SK-N-SH (cell line): ENCODE measurements around the gene YBX2.

ENCODE experiments used
- CTCF ChIP-seq: fragments of 200-600 bp; sonication (generic); IDR thresholded peaks from 2 replicates; pipeline ENCODE4 v1.6.1; 2017; ENCODE audit warnings: antibody characterized with exemption, mild to moderate bottlenecking, moderate library complexity
- EP300 ChIP-seq, 2 experiments: IDR thresholded peaks; 2 replicates each; pipeline versions ENCODE4 v1.4.0 to v1.6.1; 2012; ENCODE audit warnings: borderline replicate concordance in 1 of 2, low read depth in 1 of 2, low read length in 1 of 2
- EZH2phosphoT487 ChIP-seq: fragments of 200-600 bp; sonication (generic); IDR thresholded peaks from 2 replicates; pipeline ENCODE4 v1.6.1; 2017; ENCODE audit warnings: low read depth, mixed run types, mild to moderate bottlenecking, antibody characterized with exemption, moderate library complexity, borderline replicate concordance
- FOXM1 ChIP-seq: IDR thresholded peaks from 2 replicates; pipeline ENCODE4 v1.4.0; 2012; ENCODE audit warnings: low read depth, mild to moderate bottlenecking
- GATA2 ChIP-seq: sonication (generic); formaldehyde crosslinking; IDR thresholded peaks from 2 replicates; pipeline ENCODE4 v1.5.0; 2020; ENCODE audit warnings: mild to moderate bottlenecking, missing genetic modification reagents
- MAX ChIP-seq: IDR thresholded peaks from 2 replicates; pipeline ENCODE4 v1.4.0; 2012; ENCODE audit warnings: low read depth
- REST ChIP-seq: IDR thresholded peaks from 2 replicates; pipeline ENCODE4 v1.6.1; 2012; ENCODE audit warnings: mild to moderate bottlenecking, low read depth, low read length, moderate library complexity
- RFX5 ChIP-seq: IDR thresholded peaks from 2 replicates; pipeline ENCODE4 v1.6.1; 2012; ENCODE audit warnings: mild to moderate bottlenecking, improper control_type of control experiment, low read length
- TAF1 ChIP-seq: IDR thresholded peaks from 2 replicates; pipeline ENCODE4 v1.6.1; 2012; ENCODE audit warnings: low read depth, mild to moderate bottlenecking, low read length, moderate library complexity, borderline replicate concordance
- TF ChIP-seq, protein P1 (sequence below): fragments of 150-350 bp; IDR thresholded peaks from 2 replicates; pipeline ENCODE4 v1.6.1; 2017; ENCODE audit warnings: antibody characterized with exemption, low read length, low read depth, borderline replicate concordance

- TF ChIP-seq EP300 (IDR thresholded peaks at IDR 0.05; ENCODE audit: borderline replicate concordance in 1 of 2, low read depth in 1 of 2, low read length in 1 of 2) (no peak), CTCF (no peak), MAX (no peak), FOXM1 (no peak), REST (no peak), GATA2 (no peak), TAF1 (0 out of 2 replicates have a peak, but pooled peaks have one; percentile 16), EZH2phosphoT487 (no peak), RFX5 (no peak)
- TF ChIP-seq, protein P1, sequence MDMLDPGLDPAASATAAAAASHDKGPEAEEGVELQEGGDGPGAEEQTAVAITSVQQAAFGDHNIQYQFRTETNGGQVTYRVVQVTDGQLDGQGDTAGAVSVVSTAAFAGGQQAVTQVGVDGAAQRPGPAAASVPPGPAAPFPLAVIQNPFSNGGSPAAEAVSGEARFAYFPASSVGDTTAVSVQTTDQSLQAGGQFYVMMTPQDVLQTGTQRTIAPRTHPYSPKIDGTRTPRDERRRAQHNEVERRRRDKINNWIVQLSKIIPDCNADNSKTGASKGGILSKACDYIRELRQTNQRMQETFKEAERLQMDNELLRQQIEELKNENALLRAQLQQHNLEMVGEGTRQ = no peak
Measured at GRCh38 chr17:7238420-7239090, 55.9 kb downstream of the YBX2 start.
